SK-N-SH (cell line): ENCODE measurements around the gene RPL13. TPM values are rescaled to one million over a fixed set of nuclear protein-coding genes. Genes with fewer than 3 reads are reported as not detected.

Experiments used
- CHD2 ChIP-seq: fragments of 150-350 bp; IDR thresholded peaks from 2 replicates; pipeline ENCODE4 v1.6.1; 2018; ENCODE audit warnings: low read length; ENCODE audit not compliant: partially characterized antibody
- CTCF ChIP-seq: fragments of 200-600 bp; sonication (generic); IDR thresholded peaks from 2 replicates; pipeline ENCODE4 v1.6.1; 2017; ENCODE audit warnings: antibody characterized with exemption, mild to moderate bottlenecking, moderate library complexity
- ELF1 ChIP-seq: IDR thresholded peaks from 2 replicates; pipeline ENCODE4 v1.4.0; 2012
- EP300 ChIP-seq, 2 experiments: IDR thresholded peaks; 2 replicates each; pipeline versions ENCODE4 v1.4.0 to v1.6.1; 2012; ENCODE audit warnings: borderline replicate concordance in 1 of 2, low read depth in 1 of 2, low read length in 1 of 2
- EZH2phosphoT487 ChIP-seq: fragments of 200-600 bp; sonication (generic); IDR thresholded peaks from 2 replicates; pipeline ENCODE4 v1.6.1; 2017; ENCODE audit warnings: low read depth, mixed run types, mild to moderate bottlenecking, antibody characterized with exemption, moderate library complexity, borderline replicate concordance
- FOXJ3 ChIP-seq: sonication (generic); formaldehyde crosslinking; IDR thresholded peaks from 2 replicates; pipeline ENCODE4 v1.5.1; 2020; ENCODE audit warnings: mild to moderate bottlenecking, missing genetic modification reagents
- FOXM1 ChIP-seq: IDR thresholded peaks from 2 replicates; pipeline ENCODE4 v1.4.0; 2012; ENCODE audit warnings: low read depth, mild to moderate bottlenecking
- JUND ChIP-seq: IDR thresholded peaks from 2 replicates; pipeline ENCODE4 v1.4.0; 2012
- MAX ChIP-seq: IDR thresholded peaks from 2 replicates; pipeline ENCODE4 v1.4.0; 2012; ENCODE audit warnings: low read depth
- MEF2A ChIP-seq: IDR thresholded peaks from 2 replicates; pipeline ENCODE4 v1.4.0; 2012; ENCODE audit warnings: low read depth, borderline replicate concordance
- MXI1 ChIP-seq: IDR thresholded peaks from 2 replicates; pipeline ENCODE4 v1.6.1; 2012; ENCODE audit warnings: mild to moderate bottlenecking, low read depth, low read length, improper control_type of control experiment
- NFIC ChIP-seq: IDR thresholded peaks from 2 replicates; pipeline ENCODE4 v1.4.0; 2012; ENCODE audit warnings: borderline replicate concordance
- NRF1 ChIP-seq: IDR thresholded peaks from 2 replicates; pipeline ENCODE4 v1.6.1; 2012; ENCODE audit warnings: low read depth, mild to moderate bottlenecking, low read length
- PBX3 ChIP-seq: IDR thresholded peaks from 2 replicates; pipeline ENCODE4; 2012
- POLR2AphosphoS5 ChIP-seq: IDR thresholded peaks from 2 replicates; pipeline ENCODE4 v1.6.1; 2012; ENCODE audit warnings: low read depth, low read length
- RAD21 ChIP-seq: IDR thresholded peaks from 2 replicates; pipeline ENCODE4 v1.6.1; 2012; ENCODE audit warnings: mild to moderate bottlenecking, low read length
- RCOR1 ChIP-seq: fragments of 150-350 bp; IDR thresholded peaks from 2 replicates; pipeline ENCODE4 v1.6.1; 2017; ENCODE audit warnings: antibody characterized with exemption, low read length
- RFX5 ChIP-seq: IDR thresholded peaks from 2 replicates; pipeline ENCODE4 v1.6.1; 2012; ENCODE audit warnings: mild to moderate bottlenecking, improper control_type of control experiment, low read length
- TAF1 ChIP-seq: IDR thresholded peaks from 2 replicates; pipeline ENCODE4 v1.6.1; 2012; ENCODE audit warnings: low read depth, mild to moderate bottlenecking, low read length, moderate library complexity, borderline replicate concordance
- TCF12 ChIP-seq: IDR thresholded peaks from 2 replicates; pipeline ENCODE4 v1.4.0; 2012
- TEAD4 ChIP-seq: IDR thresholded peaks from 2 replicates; pipeline ENCODE4 v1.4.0; 2012; ENCODE audit warnings: mild to moderate bottlenecking, borderline replicate concordance; ENCODE audit not compliant: insufficient read depth
- USF1 ChIP-seq: IDR thresholded peaks from 2 replicates; pipeline ENCODE4 v1.4.0; 2012; ENCODE audit warnings: low read depth, borderline replicate concordance
- USF2 ChIP-seq: fragments of 150-350 bp; IDR thresholded peaks from 2 replicates; pipeline ENCODE4 v1.6.1; 2017; ENCODE audit warnings: antibody characterized with exemption, low read length, low read depth, borderline replicate concordance
- polyA plus RNA-seq, 3 experiments: library from polyadenylated mRNA; depleted of rRNA; stranded (reverse); fragments of >200 nt; gene quantifications; 2 replicates each; pipeline ENCODE4 v1.2.3, GENCODE V29; 2012

The RPL13 gene
- polyA plus RNA-seq, 1 of the 3 experiments (the other 2 are of a cell fraction), result 4,635 TPM

GRCh38 chr16:89556750-89557689, 3.5 kb upstream of the RPL13 start (continued):
- TF ChIP-seq USF2 (no peak), MEF2A (no peak), RFX5 (no peak), CHD2 (no peak), EZH2phosphoT487 (no peak), EP300 (IDR thresholded peaks at IDR 0.05; ENCODE audit: borderline replicate concordance in 1 of 2, low read depth in 1 of 2, low read length in 1 of 2) (no peak), FOXJ3 (CRISPR knock-in tag) (no peak), TAF1 (no peak), USF1 (no peak), MAX (no peak), NFIC (no peak), TEAD4 (no peak), NRF1 (no peak), POLR2AphosphoS5 (no peak), TCF12 (no peak), CTCF (peak; percentile 83), RCOR1 (no peak), JUND (no peak), RAD21 (peak; percentile 65), MXI1 (0 out of 2 replicates have a peak, but pooled peaks have one; percentile 22), FOXM1 (no peak), ELF1 (no peak), PBX3 (no peak)
